Colon (tissue), 2 donors: ENCODE data around the gene CST9.
"Not testable (repeated sequence)": the region's sequence is repeated elsewhere in the genome, so short reads cannot be mapped to it uniquely, and the experiment has no call there.

Experiments used
- FAIRE-seq: peaks from 2 replicates; lab custom pipeline; 2012; peaks lifted over from hg19 to GRCh38; lab: Jason Lieb, UNC
- donor health status: control.
- donor health status: control.

CST9 gene

DNA sequence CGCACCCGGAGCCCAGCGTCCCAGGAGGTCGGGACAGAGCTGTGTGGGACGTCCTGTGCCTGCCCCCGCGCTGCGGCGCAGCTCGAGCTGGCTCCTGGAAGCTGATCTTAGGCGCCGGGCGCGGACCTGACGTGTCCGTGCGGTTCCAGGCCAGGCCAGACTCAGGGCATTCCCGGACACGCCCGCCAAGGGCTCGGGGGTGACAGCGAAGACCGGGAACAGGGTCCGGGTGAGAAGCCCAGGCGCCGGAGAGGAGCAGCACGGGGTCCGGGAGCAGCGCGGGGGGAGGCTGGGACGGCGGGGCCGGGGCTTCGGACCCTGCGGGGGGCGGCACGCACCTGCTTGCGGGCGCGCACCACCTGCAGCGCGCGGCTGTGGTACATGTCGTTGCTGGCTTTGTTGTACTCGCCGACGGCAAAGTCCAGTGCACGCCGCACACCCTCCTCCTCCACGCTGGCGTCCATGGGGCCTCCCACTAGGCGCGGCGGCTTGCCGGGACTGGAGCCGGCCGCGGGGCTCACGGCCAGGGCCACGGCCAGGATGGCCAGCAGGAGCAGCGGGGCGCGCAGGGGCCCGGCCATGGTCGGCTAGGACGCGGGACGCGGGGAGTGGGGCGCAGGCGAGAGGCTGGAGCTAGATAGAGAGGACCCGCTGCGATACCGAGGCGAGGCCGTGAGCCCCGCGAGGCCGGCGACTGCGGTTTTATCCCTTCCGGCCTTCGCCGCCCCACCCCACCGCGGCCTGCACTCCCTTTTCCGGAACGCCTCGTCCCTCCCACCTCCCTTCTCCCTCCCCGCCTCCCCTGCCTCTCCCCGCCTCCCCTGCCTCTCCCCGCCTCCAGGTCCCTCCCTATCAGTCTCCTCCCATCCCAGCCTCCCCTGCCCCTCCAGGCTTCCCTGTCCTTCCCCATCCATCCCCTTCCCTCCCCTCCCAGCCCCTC is 31.8 kb upstream of the CST9 start, which contains the start of gene CST3:
CST3 (minus strand) TSS at position 674 of the 940 bp plus-strand sequence; CDS start at position 581, 93 bp downstream.
- FAIRE-seq = no peak

DNA sequence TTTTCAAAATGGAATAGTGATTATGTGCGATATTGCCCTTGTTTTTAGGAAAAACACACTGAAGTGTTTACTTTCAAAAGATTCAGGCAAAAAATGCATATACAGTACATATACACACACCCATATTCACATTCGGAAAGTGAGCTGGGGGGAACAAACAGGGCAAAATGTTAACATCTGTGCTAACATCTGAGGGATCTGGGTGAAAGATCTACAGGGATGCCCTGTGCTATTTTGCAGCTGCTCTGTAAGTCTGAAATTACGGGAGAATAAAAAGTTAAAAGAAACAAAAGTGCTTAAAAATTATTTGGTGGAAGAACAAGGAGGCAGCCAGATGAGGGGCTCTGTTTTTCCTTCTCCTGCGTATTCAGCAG is 31.2 kb upstream of the CST9 start:
- no peak for FAIRE-seq

DNA sequence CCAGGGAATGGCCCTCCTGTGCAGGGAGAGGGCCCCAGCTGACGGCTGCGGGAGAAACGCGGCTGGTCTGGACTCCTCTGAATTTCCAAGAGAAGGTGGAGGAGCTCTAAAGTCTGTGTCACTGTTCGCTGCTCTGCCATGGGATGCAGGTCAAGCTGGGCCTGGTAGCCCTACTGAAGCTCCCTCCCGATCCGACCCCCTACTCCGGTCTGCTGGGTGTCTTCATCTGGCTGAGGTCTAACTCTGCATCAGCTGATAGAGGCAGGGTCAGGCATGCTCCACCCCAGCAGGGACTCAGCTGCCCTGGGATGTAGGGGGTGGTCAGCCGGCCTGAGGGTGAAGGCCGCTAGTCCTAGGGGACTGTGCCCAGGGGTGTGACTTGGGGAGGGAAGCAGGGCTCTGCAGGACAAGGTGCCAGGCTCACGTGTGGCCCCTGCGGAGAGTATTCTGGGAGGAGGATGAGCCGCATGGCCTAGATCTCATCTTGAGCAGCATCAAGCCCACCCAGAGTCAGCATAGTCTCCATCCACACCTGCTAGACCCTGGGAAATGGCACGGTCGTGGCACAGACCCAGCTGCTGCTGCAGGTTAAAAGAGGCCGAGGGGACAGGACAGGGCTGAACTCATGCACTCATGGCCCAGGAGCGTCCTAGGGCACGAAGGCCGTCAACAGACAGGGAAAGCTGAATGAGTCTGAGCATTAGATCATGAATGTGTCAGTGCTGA is 30.6 kb upstream of the CST9 start:
- FAIRE-seq = no peak

DNA sequence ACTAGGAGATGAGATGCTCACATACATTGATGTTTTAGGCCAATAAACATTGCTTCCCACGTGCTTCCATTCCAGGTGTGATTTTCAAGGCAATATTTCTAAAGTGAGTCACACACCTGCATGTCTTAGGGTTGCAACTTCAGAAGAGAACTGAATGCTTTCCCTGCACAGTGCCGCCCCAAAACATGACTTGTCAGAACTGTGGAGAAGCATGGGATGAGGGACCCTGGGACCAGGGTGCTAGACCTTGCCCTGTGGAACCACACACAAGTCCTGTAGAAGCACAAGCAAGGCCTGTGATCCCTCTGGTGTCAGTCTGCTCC is 30.0 kb upstream of the CST9 start:
- not testable (repeated sequence) for FAIRE-seq

DNA sequence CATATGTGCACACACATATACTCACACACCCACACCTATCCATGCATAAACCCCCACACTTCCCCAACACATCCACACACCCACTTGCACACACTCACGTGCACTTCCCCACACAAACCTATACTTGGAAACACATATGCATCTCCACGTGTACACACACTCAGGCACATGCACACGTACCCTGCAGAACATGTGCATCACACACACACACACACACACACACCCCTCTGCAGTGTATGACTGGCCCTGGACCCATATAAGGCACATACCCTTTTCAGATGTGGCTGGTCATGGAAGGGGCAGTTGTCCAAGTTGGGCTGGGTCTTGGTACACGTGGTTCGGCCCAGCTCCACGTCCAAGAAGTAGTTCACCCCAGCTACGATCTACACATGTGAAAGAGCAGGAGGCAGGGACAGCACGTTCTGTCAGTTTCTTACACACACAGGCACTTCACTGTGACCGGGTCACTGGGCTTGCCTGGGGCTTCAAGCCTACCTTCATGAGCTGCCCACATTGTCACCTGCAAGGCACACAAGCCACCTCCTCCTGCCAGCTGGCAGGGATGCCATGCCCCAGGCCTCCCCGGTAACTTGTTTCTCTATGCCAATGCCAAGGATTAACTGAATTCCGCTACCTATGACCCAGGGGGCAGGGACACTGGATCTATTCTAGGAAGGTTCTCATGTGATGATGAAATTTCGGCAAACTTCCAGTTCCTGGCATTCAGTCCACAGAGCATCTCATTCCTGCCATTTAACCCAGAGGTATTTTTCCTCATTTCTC is 29.5 kb upstream of the CST9 start:
- no peak for FAIRE-seq

DNA sequence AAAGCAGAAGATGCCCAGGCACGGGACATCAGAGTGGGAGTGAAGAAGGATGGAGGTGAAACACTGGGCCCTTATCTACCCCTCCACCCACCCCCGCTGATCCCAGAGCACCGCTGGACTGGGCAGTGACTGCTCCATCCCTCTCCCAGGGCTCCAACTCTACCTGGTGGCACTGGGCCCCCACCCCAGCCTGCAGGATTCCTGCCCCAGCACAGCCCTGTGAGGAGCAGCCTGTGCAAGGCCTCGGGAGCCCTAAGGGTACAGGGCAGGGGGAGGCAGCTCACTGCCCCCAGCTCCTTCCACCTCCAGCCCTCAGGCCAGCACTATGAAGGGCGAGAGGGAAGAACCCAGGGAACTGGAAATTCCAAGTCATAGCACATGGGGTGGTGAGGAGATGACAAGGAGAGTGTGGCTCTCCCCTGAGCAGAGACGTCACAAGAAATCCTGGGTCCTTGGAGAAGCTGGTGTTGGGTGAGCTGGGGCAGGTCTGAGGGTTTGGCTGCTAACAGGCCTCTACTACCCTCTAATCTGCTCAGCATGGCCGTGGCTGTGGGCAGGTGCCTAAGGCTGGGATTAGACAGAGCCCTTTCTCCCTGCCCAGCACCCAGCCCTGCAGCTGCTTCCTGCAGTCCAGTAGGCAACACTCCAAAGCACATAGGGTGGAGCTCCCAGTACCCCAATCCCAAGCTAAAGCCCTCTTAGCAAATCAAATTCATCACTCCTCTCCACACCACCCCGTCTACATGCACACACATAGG is 28.5 kb upstream of the CST9 start:
- no peak for FAIRE-seq

DNA sequence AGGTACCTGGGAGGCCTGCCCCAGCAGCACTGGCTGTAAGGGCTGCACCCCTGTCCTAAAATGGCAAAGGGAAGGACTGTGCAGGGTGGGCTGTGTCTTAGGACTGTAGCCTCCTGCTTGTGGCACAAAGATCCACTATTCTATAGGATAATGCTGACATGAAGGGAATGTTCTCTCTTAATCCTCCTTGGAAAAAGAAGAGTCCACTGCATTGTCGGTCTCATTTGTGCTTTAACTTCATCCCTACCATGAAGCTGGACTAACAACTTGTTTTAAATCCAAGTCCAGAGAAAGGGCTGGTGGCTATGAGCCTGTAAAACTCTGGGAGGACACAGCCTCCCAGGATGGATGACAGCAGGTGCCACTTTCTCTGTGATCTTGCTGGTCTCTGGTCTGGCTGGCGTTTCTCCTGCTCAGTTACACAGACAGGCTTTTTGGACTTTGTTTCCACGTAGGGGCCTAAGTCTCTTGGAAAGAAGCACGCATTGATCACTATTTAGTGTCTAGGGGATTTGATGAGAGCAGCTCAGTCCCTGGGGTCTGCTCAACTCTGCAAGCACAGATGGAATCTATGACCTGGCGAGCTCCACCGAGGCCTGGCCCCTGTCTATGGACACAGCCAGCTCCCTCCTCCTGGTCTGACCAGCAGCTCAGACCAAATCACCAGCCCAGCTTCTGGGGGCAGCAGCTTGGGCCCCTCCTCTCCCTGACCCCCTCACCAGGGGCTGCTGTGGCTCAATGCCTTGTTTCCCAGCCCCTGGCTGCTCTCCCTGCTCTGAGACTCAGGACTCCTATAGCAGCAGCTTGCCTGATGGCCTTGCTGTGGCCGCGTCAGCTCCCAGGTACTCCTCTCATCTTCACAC is 27.2 kb upstream of the CST9 start:
- no peak for FAIRE-seq

DNA sequence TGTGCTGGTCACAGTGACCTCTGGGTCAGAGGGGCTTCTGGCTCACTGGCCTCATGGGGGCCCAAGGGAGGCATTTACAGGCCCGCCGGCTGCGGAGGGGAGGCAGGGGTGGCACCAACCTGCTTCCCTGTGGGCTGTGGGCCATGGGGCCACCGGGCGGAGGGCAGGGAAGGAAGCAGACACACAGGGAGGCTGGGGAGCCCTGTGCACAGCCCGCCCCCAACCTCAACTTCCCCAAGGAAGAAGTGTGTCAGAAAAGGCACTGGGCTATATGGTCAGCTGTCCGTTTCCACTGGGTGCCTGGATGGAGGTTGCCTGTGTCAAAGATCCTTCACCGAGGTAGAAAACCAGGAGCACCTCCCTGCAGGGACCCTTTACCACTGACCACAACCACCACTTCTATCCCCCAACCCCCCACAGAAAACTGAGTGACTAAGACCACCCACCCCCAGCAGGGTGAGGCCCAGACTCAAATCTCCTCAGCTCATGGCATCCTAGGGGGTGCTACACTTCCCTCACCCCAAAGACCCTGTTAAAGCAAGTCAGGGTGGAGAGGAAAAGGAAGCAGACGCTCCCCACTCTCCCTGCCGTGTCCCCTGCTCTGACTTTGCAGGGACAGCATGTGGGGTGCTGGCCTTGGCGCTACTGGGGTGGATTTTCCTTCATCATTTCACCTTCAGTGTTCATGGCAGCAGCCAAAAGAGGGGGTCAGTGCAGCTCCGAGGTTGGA is 26.4 kb upstream of the CST9 start:
- FAIRE-seq = no peak

DNA sequence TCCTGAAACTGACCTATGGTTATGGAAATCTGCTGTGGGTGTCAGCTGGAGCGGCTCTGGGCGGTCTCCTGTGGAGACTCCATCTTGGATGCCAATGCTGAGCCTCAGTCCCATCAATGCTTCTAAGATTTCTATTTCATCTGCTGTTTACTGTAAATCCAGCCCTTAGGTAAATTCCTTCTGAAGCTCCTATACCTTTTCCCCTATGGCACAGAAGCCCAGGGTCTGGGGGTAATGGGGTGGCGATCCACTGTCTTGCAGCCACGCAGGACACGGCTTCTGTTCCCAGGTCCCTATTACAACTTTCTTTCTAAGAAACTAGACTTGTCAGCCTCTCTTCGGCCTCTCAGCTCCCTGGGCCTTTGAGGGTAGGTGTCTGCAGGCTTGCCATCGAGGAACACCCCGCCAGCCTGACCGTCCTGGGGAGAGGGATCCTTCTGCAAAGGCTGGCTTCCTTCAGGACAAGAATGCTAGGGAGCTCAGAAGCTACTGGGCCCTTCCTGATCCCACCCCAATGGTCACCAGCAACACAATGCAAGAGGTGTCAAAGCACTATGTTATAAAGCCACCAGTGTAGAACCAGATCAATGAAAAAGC is 25.6 kb upstream of the CST9 start:
- FAIRE-seq = no peak

DNA sequence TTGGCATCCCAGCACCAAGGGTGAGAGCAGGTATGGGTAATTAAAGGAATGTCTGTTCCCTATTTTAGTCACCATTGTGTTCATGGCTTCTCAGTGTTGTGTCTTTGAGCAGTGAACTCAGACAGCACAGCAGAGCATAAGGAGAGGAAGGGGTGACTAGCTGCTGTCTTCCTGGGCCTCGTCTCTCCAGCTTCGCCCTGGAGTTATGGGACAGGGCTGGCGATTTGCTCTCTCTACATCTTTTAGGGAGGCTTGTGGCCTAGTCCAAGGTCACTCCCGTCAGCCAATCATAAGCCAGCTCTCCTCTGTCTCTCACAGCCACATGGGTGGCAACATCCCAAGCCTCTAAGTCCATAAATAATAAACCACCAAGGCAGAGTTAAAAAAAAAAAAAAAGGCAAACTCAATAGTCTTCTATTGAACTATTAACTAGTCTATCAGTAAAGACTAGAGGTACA is 24.7 kb upstream of the CST9 start:
- no peak for FAIRE-seq

DNA sequence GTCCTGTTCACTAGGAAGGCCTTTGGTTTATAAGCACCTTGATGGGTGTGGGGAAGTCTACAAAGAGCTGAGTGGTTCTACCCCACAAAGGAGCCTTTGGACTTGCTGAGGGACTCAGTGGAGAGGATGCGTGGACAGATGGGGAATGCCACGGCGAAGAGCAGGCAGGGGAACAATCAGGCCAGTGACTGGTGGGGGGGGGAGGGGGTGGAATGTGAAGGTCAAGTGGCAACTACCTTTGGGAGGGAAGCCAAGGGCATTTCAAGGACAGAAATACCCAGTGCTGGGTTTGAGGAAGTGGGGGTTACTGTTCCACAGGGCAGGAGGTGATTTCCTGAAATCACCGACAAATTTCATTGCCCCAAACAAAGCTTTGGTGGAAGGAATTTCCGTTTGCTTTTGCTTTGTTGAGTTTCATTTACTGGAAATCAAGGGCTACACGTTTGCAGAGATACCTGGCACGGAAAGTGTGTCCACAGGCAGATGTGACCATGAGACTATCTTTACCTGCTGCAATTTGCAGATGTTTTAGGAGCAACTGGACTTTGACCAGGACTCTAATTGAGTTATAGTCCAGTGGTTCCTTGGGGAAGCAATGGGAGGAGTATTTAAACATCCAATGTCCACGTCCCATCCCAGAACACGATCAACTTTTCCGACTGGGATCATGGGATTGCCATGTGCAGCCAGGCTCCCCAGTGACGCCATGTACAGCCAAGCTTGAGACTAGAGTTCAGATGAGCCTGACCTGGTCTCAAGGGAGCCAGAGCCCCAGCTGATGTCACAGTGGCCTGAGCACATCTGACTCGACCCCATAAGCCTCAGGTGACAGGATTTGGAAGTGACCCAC is 24.1 kb upstream of the CST9 start:
- no peak for FAIRE-seq

DNA sequence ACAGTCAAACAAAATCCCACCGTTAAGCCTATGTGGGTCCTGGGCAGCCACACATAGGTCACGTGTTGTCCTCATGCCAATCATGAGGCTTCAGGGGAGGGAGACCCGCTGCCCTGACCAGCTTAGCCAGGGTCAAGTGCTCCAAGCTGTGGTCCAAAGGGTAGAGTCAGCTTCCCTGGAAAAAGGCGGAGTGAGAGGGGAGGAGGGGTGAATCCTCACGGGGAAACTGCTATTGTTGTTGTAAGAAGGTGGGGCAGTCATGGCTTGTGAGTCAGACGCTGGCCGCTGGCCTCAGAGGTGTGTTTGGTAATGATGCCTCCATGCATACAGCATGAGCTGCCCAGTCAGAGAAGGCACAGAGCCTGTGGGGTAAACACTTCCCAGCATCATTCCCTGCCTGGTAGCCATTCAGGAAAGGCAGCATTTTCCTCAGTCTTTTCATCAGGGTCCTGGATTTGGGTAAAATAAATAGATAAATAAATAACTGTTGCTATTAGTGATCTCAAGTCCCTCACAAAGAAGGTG is 23.4 kb upstream of the CST9 start:
- no peak for FAIRE-seq

DNA sequence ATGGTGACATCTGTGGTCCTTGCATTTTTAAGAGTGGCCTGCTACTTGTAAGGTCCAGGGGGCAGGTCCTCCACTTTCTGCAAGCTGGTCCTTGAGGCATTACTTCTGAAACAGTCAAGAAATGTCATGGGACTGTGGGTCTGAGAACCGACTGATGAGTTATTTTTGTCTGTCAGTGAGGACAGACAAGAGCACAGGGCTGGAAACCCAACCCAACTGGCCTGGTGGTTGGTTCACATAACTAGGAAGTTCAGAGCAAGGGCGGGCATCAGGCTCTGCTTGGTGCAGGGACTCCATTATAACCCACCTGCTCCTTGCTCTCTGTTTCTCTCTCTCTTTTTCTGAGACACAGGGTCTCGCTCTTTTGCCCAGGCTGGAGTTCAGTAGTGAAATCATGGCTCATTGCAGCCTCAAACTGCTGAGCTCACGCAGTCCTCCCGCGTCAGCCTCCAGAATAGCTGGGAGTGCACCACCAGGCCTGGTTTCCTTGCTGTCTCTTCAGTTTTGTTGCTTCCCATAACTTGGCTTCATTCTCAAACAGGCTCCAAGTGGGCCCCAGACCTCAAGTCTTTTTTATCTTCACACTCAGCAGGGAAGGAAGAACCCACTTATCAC is 22.8 kb upstream of the CST9 start:
- FAIRE-seq = no peak

DNA sequence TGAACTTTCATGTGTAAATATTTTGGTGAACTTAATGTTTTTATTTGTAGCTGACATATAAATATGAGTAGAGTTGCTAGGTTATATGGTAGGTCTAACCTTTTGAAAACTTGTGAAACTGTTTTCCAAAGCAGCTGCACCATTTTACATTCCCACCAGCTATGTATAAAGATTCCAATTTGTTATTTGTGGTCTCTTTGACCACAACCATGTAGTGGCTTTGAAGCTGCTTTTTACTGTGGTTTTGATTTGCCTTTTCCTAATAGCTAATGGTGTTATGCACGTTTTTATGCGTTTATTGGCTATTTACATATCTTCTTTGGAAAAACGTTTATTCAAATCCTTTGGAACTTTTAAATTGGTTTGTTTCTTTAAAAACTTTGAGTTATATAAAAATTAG is 21.8 kb upstream of the CST9 start:
- no peak for FAIRE-seq

DNA sequence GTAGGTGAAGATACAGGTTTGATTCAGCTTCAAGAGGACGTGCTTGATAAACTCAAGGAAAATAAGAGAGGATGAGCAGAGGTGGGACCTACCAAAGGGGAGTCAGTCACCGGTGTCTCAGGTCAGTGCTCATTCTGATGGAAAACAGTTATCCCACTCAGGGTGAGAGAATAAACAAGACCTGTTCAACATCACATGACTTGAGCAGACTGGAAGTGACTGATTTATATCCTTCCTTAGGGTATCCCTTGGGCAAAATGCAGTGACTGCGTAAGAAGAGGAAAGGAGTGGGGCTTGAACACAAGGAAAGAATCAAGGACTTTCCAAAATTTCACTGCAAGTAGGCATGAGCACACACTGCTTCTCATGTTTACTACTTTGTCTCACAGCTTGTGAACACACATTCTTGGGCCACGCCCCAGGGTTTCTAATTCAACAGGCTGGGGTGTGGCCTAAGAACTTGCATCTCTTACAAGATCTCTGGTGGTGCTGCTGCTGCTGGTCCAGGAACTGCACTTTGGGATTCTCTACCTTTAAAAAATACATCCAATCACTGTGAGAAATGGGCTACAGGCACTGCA is 20.4 kb upstream of the CST9 start:
- no peak for FAIRE-seq

DNA sequence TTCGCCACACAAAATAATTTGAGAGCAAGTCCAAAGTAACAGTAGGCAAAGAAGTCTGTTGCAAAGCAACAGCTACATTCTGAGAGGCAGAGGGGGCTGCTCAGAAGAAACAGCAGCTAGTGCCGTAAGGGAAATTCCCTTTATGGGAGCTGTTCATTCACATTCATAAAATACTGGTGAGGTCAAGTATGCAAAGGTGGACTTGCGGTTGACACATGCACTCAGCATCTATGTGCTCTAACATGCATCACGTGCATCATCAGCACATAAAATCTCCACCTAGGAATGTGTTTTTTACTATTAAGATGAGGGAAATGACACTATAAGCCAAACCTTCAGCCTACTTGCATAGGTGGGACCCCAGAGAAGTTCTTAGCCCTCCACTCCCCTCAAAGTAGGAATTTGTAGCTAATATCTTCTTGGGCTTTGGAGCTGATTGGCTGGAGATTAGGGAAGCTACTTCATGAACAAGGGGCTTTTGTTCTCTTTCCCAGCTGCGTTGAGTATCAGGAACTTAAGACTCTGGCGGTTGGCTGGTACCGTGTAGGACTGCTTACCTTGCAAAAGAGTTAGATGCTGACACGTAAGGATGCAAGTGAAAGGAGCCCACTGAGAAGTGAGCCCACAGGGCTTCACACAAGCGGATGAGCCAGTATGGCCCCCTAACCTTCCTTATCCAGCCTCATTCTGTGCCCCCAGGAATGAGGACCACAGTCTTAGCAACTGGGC is 19.7 kb upstream of the CST9 start:
- FAIRE-seq = no peak

DNA sequence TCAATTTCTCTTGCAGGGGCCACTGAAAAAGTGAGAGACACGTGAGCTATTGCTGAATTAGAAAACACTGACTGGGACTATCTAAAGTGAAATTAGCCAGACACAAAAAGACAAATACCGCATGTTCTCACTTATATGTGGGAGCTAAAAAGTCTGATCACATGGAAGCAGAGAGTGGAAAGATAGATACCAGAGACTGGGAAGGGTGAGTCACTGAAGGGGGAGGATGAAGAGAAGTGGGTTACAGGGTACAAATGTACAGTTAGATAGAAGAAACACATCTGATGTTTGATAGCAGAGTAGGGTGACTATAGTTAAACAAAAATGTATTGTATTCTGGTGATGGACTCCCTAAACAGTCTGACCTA is 18.6 kb upstream of the CST9 start:
- no peak for FAIRE-seq
